Mesendoderm (in vitro differentiated cells): ENCODE data around the gene ARRB2.
"Not testable (repeated sequence)": the region's sequence is repeated elsewhere in the genome, so short reads cannot be mapped to it uniquely, and the experiment has no call there.

ENCODE experiments used
- DNase-seq: peaks from one replicate; pipeline ENCODE4 v3.0.0; 2013
- H2AK5ac ChIP-seq: 2 replicates; pipeline ENCODE4 v1.6.1; 2013; ENCODE audit warnings: low read length, inconsistent platforms
- H2BK120ac ChIP-seq: 2 replicates; pipeline ENCODE4 v1.6.1; 2013; ENCODE audit warnings: low read depth, mild to moderate bottlenecking, low read length, moderate library complexity, mixed read lengths
- H2BK15ac ChIP-seq: replicated peaks from 2 replicates; pipeline ENCODE4 v1.6.1; 2013; ENCODE audit warnings: low read depth, mild to moderate bottlenecking, moderate library complexity
- H2BK5ac ChIP-seq: 2 replicates; pipeline ENCODE4 v1.6.1; 2013; ENCODE audit warnings: low read length, inconsistent platforms
- H3K18ac ChIP-seq: 2 replicates; pipeline ENCODE4 v1.6.1; 2013; ENCODE audit warnings: mild to moderate bottlenecking, low read length, mixed read lengths
- H3K23ac ChIP-seq: one replicate; pipeline ENCODE4 v1.6.1; 2013; ENCODE audit warnings: low read length
- H3K27ac ChIP-seq: 2 replicates; pipeline ENCODE4 v1.5.1; 2013; ENCODE audit warnings: low read depth, mild to moderate bottlenecking, inconsistent platforms, low read length, moderate library complexity
- H3K27me3 ChIP-seq: 2 replicates; pipeline ENCODE4 v1.6.1; 2013; ENCODE audit warnings: low read length, control low read depth, mild to moderate bottlenecking, inconsistent platforms; ENCODE audit not compliant: insufficient read depth, poor library complexity
- H3K36me3 ChIP-seq: 2 replicates; pipeline ENCODE4 v1.6.1; 2013; ENCODE audit warnings: low read length, inconsistent platforms; ENCODE audit not compliant: control insufficient read depth, insufficient read depth
- H3K4ac ChIP-seq: one replicate; pipeline ENCODE4 v1.6.1; 2013; ENCODE audit warnings: low read depth, mild to moderate bottlenecking, low read length, moderate library complexity
- H3K4me1 ChIP-seq: 2 replicates; pipeline ENCODE4 v1.6.1; 2013; ENCODE audit warnings: low read depth, low read length, inconsistent platforms; ENCODE audit not compliant: control insufficient read depth
- H3K4me2 ChIP-seq: 2 replicates; pipeline ENCODE4 v1.6.1; 2013; ENCODE audit warnings: low read length
- H3K4me3 ChIP-seq: 2 replicates; pipeline ENCODE4 v1.5.1; 2013; ENCODE audit warnings: mild to moderate bottlenecking, low read length
- H3K56ac ChIP-seq: one replicate; pipeline ENCODE4 v1.6.1; 2013; ENCODE audit warnings: low read length
- H3K79me1 ChIP-seq: 2 replicates; pipeline ENCODE4 v1.6.1; 2013; ENCODE audit warnings: low read length, inconsistent platforms
- H3K79me2 ChIP-seq: 2 replicates; pipeline ENCODE4 v1.6.1; 2013; ENCODE audit warnings: mild to moderate bottlenecking, low read length; ENCODE audit not compliant: control insufficient read depth, insufficient read depth
- H3K9ac ChIP-seq: 2 replicates; pipeline ENCODE4 v1.6.1; 2013; ENCODE audit warnings: low read length, inconsistent platforms
- H4K5ac ChIP-seq: one replicate; pipeline ENCODE4 v1.6.1; 2013; ENCODE audit warnings: low read length
- H4K8ac ChIP-seq: one replicate; pipeline ENCODE4 v1.6.1; 2013; ENCODE audit warnings: low read depth, mild to moderate bottlenecking, control low read depth, low read length, moderate library complexity
- WGBS: extraction: QIAGEN DNeasy Blood & Tissue Kit; methylation state at CpG from one replicate; pipeline ENCODE4 v1.1.7; 2013; ENCODE audit warnings: low lambda C conversion rate, missing lambda C conversion rate; ENCODE audit not compliant: insufficient coverage; ENCODE audit errors: extremely low coverage; 5-methylcytosine and 5-hydroxymethylcytosine counted together

ARRB2 gene

GRCh38 chr17:4710693-4711634, 532 bp downstream of the ARRB2 start:
- Histone ChIP-seq H3K18ac (peak overlapping the region; percentile 24), H3K9ac (peak overlapping the region; percentile 71), H3K4ac (no peak overlapping the region), H3K27me3 (no peaks in the 10 kb centered on the region), H3K4me2 (peak overlapping the region; percentile 56), H3K4me3 (peak overlapping the region; percentile 62), H3K36me3 (no peaks in the 10 kb centered on the region), H2BK5ac (no peak overlapping the region), H3K56ac (peak overlapping the region; percentile 83), H3K27ac (no peak overlapping the region), H2BK15ac (no peak overlapping the region), H3K79me2 (no peaks in the 10 kb centered on the region), H4K5ac (no peak overlapping the region), H4K8ac (no peak overlapping the region), H3K79me1 (no peaks in the 10 kb centered on the region), H2AK5ac (no peak overlapping the region), H2BK120ac (no peak overlapping the region), H3K4me1 (no peaks in the 10 kb centered on the region), H3K23ac (no peak overlapping the region)
- DNase-seq, result no peak
- WGBS, result no CpG with 5 or more reads among the region's 57 CpGs

GRCh38 chr17:4711661-4712181, 1.3 kb downstream of the ARRB2 start:
- H3K27ac ChIP-seq, result no peak overlapping the region
- no peak overlapping the region for H3K18ac ChIP-seq
- H3K79me1 ChIP-seq, result no peaks in the 10 kb centered on the region
- no peaks in the 10 kb centered on the region for H3K4me1 ChIP-seq
- no peak overlapping the region for H2BK120ac ChIP-seq
- DNase-seq, result no peak
- H3K56ac ChIP-seq, result no peak overlapping the region
- no peak overlapping the region for H2AK5ac ChIP-seq
- no peaks in the 10 kb centered on the region for H3K27me3 ChIP-seq
- H2BK15ac ChIP-seq, result no peak overlapping the region
- H3K23ac ChIP-seq, result no peak overlapping the region
- H3K4ac ChIP-seq, result no peak overlapping the region
- H3K4me2 ChIP-seq, result no peak overlapping the region
- no CpG with 5 or more reads among the region's 6 CpGs for WGBS
- H3K79me2 ChIP-seq, result no peaks in the 10 kb centered on the region
- no peak overlapping the region for H3K9ac ChIP-seq
- H3K4me3 ChIP-seq, result no peak overlapping the region
- H4K5ac ChIP-seq, result no peak overlapping the region
- no peak overlapping the region for H4K8ac ChIP-seq
- no peaks in the 10 kb centered on the region for H3K36me3 ChIP-seq
- no peak overlapping the region for H2BK5ac ChIP-seq

- no peak overlapping the region for H3K4me2 ChIP-seq
- H3K56ac ChIP-seq, result no peak overlapping the region
- H3K23ac ChIP-seq, result no peak overlapping the region
- H2BK5ac ChIP-seq, result no peak overlapping the region
- H3K36me3 ChIP-seq, result no peaks in the 10 kb centered on the region
- H3K27me3 ChIP-seq, result no peaks in the 10 kb centered on the region
- H3K79me1 ChIP-seq, result no peaks in the 10 kb centered on the region
- DNase-seq, result no peak
- no peak overlapping the region for H4K8ac ChIP-seq
- H4K5ac ChIP-seq, result no peak overlapping the region
- H3K4ac ChIP-seq, result no peak overlapping the region
- H3K79me2 ChIP-seq, result no peaks in the 10 kb centered on the region
- H2BK15ac ChIP-seq, result no peak overlapping the region
- no peak overlapping the region for H3K18ac ChIP-seq
- no peak overlapping the region for H3K27ac ChIP-seq
- no peaks in the 10 kb centered on the region for H3K4me1 ChIP-seq
- no peak overlapping the region for H3K9ac ChIP-seq
- H2AK5ac ChIP-seq, result no peak overlapping the region
- WGBS, result no CpG with 5 or more reads among the region's 3 CpGs
- no peak overlapping the region for H3K4me3 ChIP-seq
- no peak overlapping the region for H2BK120ac ChIP-seq
Measured at GRCh38 chr17:4712526-4712925, 2.1 kb downstream of the ARRB2 start.

GRCh38 chr17:4714340-4715062, 4.1 kb downstream of the ARRB2 start:
- not testable (repeated sequence) for H2BK5ac ChIP-seq, H3K27me3 ChIP-seq, H3K79me2 ChIP-seq, H3K18ac ChIP-seq, H3K27ac ChIP-seq, H2AK5ac ChIP-seq, H3K9ac ChIP-seq, H3K4me1 ChIP-seq, H2BK120ac ChIP-seq, H3K4me2 ChIP-seq, H3K56ac ChIP-seq, H2BK15ac ChIP-seq, H3K4ac ChIP-seq, H3K23ac ChIP-seq, H4K8ac ChIP-seq, H3K79me1 ChIP-seq, H4K5ac ChIP-seq, H3K36me3 ChIP-seq, H3K4me3 ChIP-seq, DNase-seq
- WGBS, result no CpG with 5 or more reads among the region's 15 CpGs

DNA sequence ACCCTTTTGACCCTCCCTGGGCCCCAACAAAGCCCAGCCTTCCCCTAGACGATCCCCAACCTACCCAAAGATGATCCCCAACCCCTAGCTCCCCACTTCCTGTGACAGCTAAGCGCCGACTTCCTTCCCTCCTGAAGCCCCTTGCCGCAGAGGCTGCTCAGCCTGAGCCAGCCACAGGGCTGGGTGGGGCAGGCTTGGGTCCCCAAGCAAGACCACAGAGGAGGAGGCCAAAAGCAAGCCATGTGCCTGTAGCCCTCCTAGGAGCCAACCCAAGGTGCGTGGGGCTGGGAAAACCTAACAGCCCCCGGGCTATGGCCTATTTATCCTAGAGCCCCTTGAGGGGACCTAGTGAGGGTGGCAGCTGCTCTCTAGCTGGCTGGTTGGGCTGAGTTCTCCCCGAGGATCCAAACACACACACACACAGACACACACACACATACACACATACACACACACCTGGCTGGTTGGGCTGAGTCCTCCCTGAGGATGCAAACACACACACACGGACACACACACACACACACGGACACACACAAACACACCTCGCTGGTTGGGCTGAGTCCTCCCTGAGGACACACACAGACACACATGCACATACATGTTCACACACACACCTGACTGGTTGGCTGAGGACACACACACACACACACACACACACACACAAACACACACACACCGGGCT, 4.8 kb downstream of the ARRB2 start:
- H4K5ac ChIP-seq, result no peak overlapping the region
- H3K9ac ChIP-seq, result no peak overlapping the region
- H2BK5ac ChIP-seq, result no peak overlapping the region
- no peak overlapping the region for H2AK5ac ChIP-seq
- H3K4me2 ChIP-seq, result no peak overlapping the region
- H3K56ac ChIP-seq, result no peak overlapping the region
- no peaks in the 10 kb centered on the region for H3K4me1 ChIP-seq
- no peaks in the 10 kb centered on the region for H3K79me2 ChIP-seq
- H3K27ac ChIP-seq, result no peak overlapping the region
- H3K23ac ChIP-seq, result no peak overlapping the region
- H3K36me3 ChIP-seq, result no peaks in the 10 kb centered on the region
- WGBS, result no CpG with 5 or more reads among the region's 11 CpGs
- H3K4ac ChIP-seq, result no peak overlapping the region
- no peaks in the 10 kb centered on the region for H3K79me1 ChIP-seq
- no peak overlapping the region for H3K4me3 ChIP-seq
- no peak overlapping the region for H3K18ac ChIP-seq
- H4K8ac ChIP-seq, result no peak overlapping the region
- H2BK15ac ChIP-seq, result no peak overlapping the region
- H3K27me3 ChIP-seq, result no peaks in the 10 kb centered on the region
- no peak for DNase-seq
- no peak overlapping the region for H2BK120ac ChIP-seq
